ENCODE measurements around the gene PFN3.

DNA sequence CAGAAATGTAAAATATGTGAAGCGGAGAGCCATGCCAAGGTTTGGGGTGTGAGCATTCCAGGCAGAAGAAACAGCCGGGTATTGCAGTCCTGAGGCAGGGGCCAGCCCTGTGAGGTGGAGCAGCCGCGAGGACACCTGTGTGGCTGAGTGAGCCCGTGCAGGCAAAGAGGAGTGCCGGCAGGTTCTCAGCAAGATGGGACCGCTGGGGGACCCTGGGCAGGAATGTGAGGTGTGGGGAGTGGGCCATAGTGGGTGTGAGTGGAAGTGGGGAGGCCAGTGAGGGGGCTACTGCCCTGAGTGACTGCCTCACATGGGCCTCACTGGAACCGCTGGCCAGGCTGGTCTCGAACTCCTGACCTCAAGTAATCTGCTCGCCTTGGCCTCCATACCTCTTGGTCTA lies 38.0 kb upstream of the PFN3 start:
- TF ChIP-seq, protein P1, sequence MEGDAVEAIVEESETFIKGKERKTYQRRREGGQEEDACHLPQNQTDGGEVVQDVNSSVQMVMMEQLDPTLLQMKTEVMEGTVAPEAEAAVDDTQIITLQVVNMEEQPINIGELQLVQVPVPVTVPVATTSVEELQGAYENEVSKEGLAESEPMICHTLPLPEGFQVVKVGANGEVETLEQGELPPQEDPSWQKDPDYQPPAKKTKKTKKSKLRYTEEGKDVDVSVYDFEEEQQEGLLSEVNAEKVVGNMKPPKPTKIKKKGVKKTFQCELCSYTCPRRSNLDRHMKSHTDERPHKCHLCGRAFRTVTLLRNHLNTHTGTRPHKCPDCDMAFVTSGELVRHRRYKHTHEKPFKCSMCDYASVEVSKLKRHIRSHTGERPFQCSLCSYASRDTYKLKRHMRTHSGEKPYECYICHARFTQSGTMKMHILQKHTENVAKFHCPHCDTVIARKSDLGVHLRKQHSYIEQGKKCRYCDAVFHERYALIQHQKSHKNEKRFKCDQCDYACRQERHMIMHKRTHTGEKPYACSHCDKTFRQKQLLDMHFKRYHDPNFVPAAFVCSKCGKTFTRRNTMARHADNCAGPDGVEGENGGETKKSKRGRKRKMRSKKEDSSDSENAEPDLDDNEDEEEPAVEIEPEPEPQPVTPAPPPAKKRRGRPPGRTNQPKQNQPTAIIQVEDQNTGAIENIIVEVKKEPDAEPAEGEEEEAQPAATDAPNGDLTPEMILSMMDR (conservative IDR thresholded peaks at IDR 0.05; ENCODE audit: low read depth in 2 of 2) = no peak
- TF ChIP-seq POLR2AphosphoS5 (IDR thresholded peaks at IDR 0.05; ENCODE audit: low read depth) (no peak), EZH2 (IDR thresholded peaks at IDR 0.05; ENCODE audit: low read depth, unreplicated experiment) (no peak), JUNB (IDR thresholded peaks at IDR 0.05; ENCODE audit: unreplicated experiment) (no peak), CREB1 (CRISPR knock-in tag; IDR thresholded peaks at IDR 0.05; ENCODE audit: low read depth) (no peak)
- TF ChIP-seq, protein P2, sequence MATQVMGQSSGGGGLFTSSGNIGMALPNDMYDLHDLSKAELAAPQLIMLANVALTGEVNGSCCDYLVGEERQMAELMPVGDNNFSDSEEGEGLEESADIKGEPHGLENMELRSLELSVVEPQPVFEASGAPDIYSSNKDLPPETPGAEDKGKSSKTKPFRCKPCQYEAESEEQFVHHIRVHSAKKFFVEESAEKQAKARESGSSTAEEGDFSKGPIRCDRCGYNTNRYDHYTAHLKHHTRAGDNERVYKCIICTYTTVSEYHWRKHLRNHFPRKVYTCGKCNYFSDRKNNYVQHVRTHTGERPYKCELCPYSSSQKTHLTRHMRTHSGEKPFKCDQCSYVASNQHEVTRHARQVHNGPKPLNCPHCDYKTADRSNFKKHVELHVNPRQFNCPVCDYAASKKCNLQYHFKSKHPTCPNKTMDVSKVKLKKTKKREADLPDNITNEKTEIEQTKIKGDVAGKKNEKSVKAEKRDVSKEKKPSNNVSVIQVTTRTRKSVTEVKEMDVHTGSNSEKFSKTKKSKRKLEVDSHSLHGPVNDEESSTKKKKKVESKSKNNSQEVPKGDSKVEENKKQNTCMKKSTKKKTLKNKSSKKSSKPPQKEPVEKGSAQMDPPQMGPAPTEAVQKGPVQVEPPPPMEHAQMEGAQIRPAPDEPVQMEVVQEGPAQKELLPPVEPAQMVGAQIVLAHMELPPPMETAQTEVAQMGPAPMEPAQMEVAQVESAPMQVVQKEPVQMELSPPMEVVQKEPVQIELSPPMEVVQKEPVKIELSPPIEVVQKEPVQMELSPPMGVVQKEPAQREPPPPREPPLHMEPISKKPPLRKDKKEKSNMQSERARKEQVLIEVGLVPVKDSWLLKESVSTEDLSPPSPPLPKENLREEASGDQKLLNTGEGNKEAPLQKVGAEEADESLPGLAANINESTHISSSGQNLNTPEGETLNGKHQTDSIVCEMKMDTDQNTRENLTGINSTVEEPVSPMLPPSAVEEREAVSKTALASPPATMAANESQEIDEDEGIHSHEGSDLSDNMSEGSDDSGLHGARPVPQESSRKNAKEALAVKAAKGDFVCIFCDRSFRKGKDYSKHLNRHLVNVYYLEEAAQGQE (IDR thresholded peaks at IDR 0.05; ENCODE audit: unreplicated experiment) = no peak
- TF ChIP-seq, protein P3, sequence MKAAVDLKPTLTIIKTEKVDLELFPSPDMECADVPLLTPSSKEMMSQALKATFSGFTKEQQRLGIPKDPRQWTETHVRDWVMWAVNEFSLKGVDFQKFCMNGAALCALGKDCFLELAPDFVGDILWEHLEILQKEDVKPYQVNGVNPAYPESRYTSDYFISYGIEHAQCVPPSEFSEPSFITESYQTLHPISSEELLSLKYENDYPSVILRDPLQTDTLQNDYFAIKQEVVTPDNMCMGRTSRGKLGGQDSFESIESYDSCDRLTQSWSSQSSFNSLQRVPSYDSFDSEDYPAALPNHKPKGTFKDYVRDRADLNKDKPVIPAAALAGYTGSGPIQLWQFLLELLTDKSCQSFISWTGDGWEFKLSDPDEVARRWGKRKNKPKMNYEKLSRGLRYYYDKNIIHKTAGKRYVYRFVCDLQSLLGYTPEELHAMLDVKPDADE (IDR thresholded peaks at IDR 0.05) = no peak

Measured in GM23338 (cell line).